Skeletal muscle tissue (tissue), 4 donors: ENCODE measurements around the gene POM121L12. TPM values are rescaled to one million over a fixed set of nuclear protein-coding genes. Genes with fewer than 3 reads are reported as not detected.

Experiments
- H3K27ac ChIP-seq: one replicate; pipeline ENCODE4 v1.7.0; 2013; ENCODE audit warnings: mild to moderate bottlenecking, low read depth, low read length, inconsistent platforms
- H3K27me3 ChIP-seq, 3 donors: one replicate each; pipeline ENCODE4 v1.7.0; 2013; ENCODE audit warnings: low read length in 3 of 3; ENCODE audit not compliant: control insufficient read depth in 3 of 3, insufficient read depth in 3 of 3
- H3K36me3 ChIP-seq, 3 donors: one replicate each; pipeline ENCODE4 v1.7.0; 2013; ENCODE audit warnings: low read length in 3 of 3; ENCODE audit not compliant: control insufficient read depth in 3 of 3, insufficient read depth in 3 of 3
- H3K4me1 ChIP-seq, 3 donors: one replicate each; pipeline ENCODE4 v1.7.0; 2013; ENCODE audit warnings: low read length in 3 of 3, mild to moderate bottlenecking in 3 of 3; ENCODE audit not compliant: control insufficient read depth in 3 of 3, insufficient read depth in 3 of 3
- H3K4me3 ChIP-seq, 3 donors: one replicate each; pipeline ENCODE4 v1.7.0; 2013; ENCODE audit warnings: low read length in 3 of 3
- H3K9ac ChIP-seq, 3 donors: one replicate each; pipeline ENCODE4 v1.7.0; 2013; ENCODE audit warnings: low read length in 3 of 3, mild to moderate bottlenecking in 3 of 3, moderate library complexity in 2 of 3, low read depth in 1 of 3
- H3K9me3 ChIP-seq, 3 donors: one replicate each; pipeline ENCODE4 v1.7.0; 2013; ENCODE audit warnings: low read length in 3 of 3; ENCODE audit not compliant: control insufficient read depth in 3 of 3
- total RNA-seq: library from RNA; depleted of rRNA; stranded (reverse); fragments of >200 nt; gene quantifications from one replicate; pipeline ENCODE4 v1.2.3, GENCODE V29; 2014
- donor health status: Osteomylitis.

Gene POM121L12
- total RNA-seq, result not detected

- H3K36me3 ChIP-seq, result no peaks in the 10 kb centered on the region
- no peak within 1 kb of the TSS for H3K4me3 ChIP-seq
- H3K9ac ChIP-seq, result no peak within 1 kb of the TSS
- H3K9me3 ChIP-seq, result peaks cover 0 to 2% (median 0%) of the 10 kb centered on the region in 3 donors
- no peak within 1 kb of the TSS for H3K27ac ChIP-seq
- H3K4me1 ChIP-seq, result no peaks in the 10 kb centered on the region
- H3K27me3 ChIP-seq, result no peaks in the 10 kb centered on the region
Observed at GRCh38 chr7:53035499-53036412, at the start of gene POM121L12. POM121L12 (plus strand) TSS chr7:53035633; CDS start chr7:53035672, 39 bp downstream.

- no peaks in the 10 kb centered on the region for H3K4me1 ChIP-seq
- H3K27ac ChIP-seq, result no peak overlapping the region
- no peaks in the 10 kb centered on the region for H3K27me3 ChIP-seq
- H3K9me3 ChIP-seq, result no peaks in the 10 kb centered on the region
- no peaks in the 10 kb centered on the region for H3K36me3 ChIP-seq
- no peak overlapping the region for H3K9ac ChIP-seq
- H3K4me3 ChIP-seq, result no peak overlapping the region
Observed at GRCh38 chr7:52992001-52992400, 43.4 kb upstream of the POM121L12 start.

- Histone ChIP-seq H3K9me3 (no peaks in the 10 kb centered on the region), H3K36me3 (no peaks in the 10 kb centered on the region), H3K27ac (no peak overlapping the region), H3K4me1 (no peaks in the 10 kb centered on the region), H3K27me3 (no peaks in the 10 kb centered on the region), H3K9ac (no peak overlapping the region), H3K4me3 (no peak overlapping the region)
Observed at GRCh38 chr7:52992479-52993162, 42.8 kb upstream of the POM121L12 start.

- no peak overlapping the region for H3K4me3 ChIP-seq
- no peaks in the 10 kb centered on the region for H3K27me3 ChIP-seq
- H3K9ac ChIP-seq, result no peak overlapping the region
- H3K27ac ChIP-seq, result no peak overlapping the region
- H3K9me3 ChIP-seq, result no peaks in the 10 kb centered on the region
- H3K4me1 ChIP-seq, result no peaks in the 10 kb centered on the region
- H3K36me3 ChIP-seq, result no peaks in the 10 kb centered on the region
Observed at GRCh38 chr7:52995676-52996075, 39.8 kb upstream of the POM121L12 start.

GRCh38 chr7:53001221-53001620, 34.2 kb upstream of the POM121L12 start:
- H3K36me3 ChIP-seq, result no peaks in the 10 kb centered on the region
- no peaks in the 10 kb centered on the region for H3K4me1 ChIP-seq
- H3K27ac ChIP-seq, result no peak overlapping the region
- H3K4me3 ChIP-seq, result no peak overlapping the region
- no peaks in the 10 kb centered on the region for H3K27me3 ChIP-seq
- H3K9ac ChIP-seq, result no peak overlapping the region
- peaks cover 0 to 2% (median 0%) of the 10 kb centered on the region in 3 donors for H3K9me3 ChIP-seq

- Histone ChIP-seq H3K4me1 (no peaks in the 10 kb centered on the region), H3K27ac (no peak overlapping the region), H3K36me3 (no peaks in the 10 kb centered on the region), H3K27me3 (no peaks in the 10 kb centered on the region), H3K9ac (no peak overlapping the region), H3K9me3 (peaks cover 0 to 2% (median 0%) of the 10 kb centered on the region in 3 donors), H3K4me3 (no peak overlapping the region)
Observed at GRCh38 chr7:53002389-53002788, 33.0 kb upstream of the POM121L12 start.

- Histone ChIP-seq H3K27me3 (no peaks in the 10 kb centered on the region), H3K36me3 (no peaks in the 10 kb centered on the region), H3K27ac (no peak overlapping the region)
Observed at GRCh38 chr7:53003653-53004445, 31.6 kb upstream of the POM121L12 start.

GRCh38 chr7:53013925-53014324, 21.5 kb upstream of the POM121L12 start:
- no peak overlapping the region for H3K4me3 ChIP-seq
- H3K9ac ChIP-seq, result no peak overlapping the region
- H3K36me3 ChIP-seq, result no peaks in the 10 kb centered on the region
- no peaks in the 10 kb centered on the region for H3K4me1 ChIP-seq
- H3K27me3 ChIP-seq, result no peaks in the 10 kb centered on the region
- H3K9me3 ChIP-seq, result peaks cover 0 to under 1% (median 0%) of the 10 kb centered on the region in 3 donors
- no peak overlapping the region for H3K27ac ChIP-seq

More at GRCh38 chr7:53003653-53004445, 31.6 kb upstream of the POM121L12 start:
- peaks cover 0 to 4% (median 4%) of the 10 kb centered on the region in 3 donors for H3K9me3 ChIP-seq
- no peak overlapping the region for H3K4me3 ChIP-seq
- H3K4me1 ChIP-seq, result no peaks in the 10 kb centered on the region
- H3K9ac ChIP-seq, result no peak overlapping the region

GRCh38 chr7:53015463-53015862, 20.0 kb upstream of the POM121L12 start:
- no peaks in the 10 kb centered on the region for H3K9me3 ChIP-seq

More at GRCh38 chr7:53015463-53015862, 20.0 kb upstream of the POM121L12 start:
- H3K36me3 ChIP-seq, result no peaks in the 10 kb centered on the region
- no peaks in the 10 kb centered on the region for H3K27me3 ChIP-seq
- H3K27ac ChIP-seq, result no peak overlapping the region
- no peak overlapping the region for H3K9ac ChIP-seq
- no peaks in the 10 kb centered on the region for H3K4me1 ChIP-seq
- no peak overlapping the region for H3K4me3 ChIP-seq
